Neural cell (in vitro differentiated cells): Measurements from ENCODE around the gene TECRL. TPM values are rescaled to one million over a fixed set of nuclear protein-coding genes. Genes with fewer than 3 reads are reported as not detected.

Source experiments
- H2AFZ ChIP-seq: fragments of 200-600, 300-800 bp; sonication (generic), shearing (Covaris generic); 2 replicates; pipeline ENCODE4 v1.6.0; 2014; ENCODE audit warnings: low read depth, mild to moderate bottlenecking, antibody characterized with exemption, low read length, moderate library complexity
- H3F3A ChIP-seq: fragments of 200-600 bp; shearing (Covaris generic); 2 replicates; pipeline ENCODE4 v1.6.1; 2016; ENCODE audit warnings: mild to moderate bottlenecking, moderate library complexity, mixed read lengths, antibody characterized with exemption, low read length; ENCODE audit not compliant: insufficient read depth, poor library complexity, severe bottlenecking
- H3K27ac ChIP-seq: fragments of 200-600, 300-800 bp; sonication (generic), shearing (Covaris generic); 2 replicates; pipeline ENCODE4 v1.5.1; 2014; ENCODE audit warnings: mild to moderate bottlenecking, low read length, moderate library complexity
- H3K27me3 ChIP-seq: fragments of 300-800, 200-600 bp; sonication (generic), shearing (Covaris generic); 2 replicates; pipeline ENCODE4 v1.6.0; 2014; ENCODE audit warnings: mild to moderate bottlenecking, low read depth, low read length, moderate library complexity; ENCODE audit not compliant: insufficient read depth
- H3K36me3 ChIP-seq: fragments of 300-800, 200-600 bp; sonication (generic), shearing (Covaris generic); 2 replicates; pipeline ENCODE4 v1.5.1; 2014; ENCODE audit warnings: mild to moderate bottlenecking, antibody characterized with exemption, low read length, moderate library complexity; ENCODE audit not compliant: insufficient read depth
- H3K4me2 ChIP-seq: fragments of 300-800, 200-600 bp; sonication (generic), shearing (Covaris generic); 2 replicates; pipeline ENCODE4 v1.6.0; 2014; ENCODE audit warnings: mild to moderate bottlenecking, low read length
- H3K4me3 ChIP-seq: fragments of 300-800, 200-600 bp; sonication (generic), shearing (Covaris generic); 2 replicates; pipeline ENCODE4 v1.5.1; 2014; ENCODE audit warnings: mild to moderate bottlenecking, low read length, moderate library complexity
- H3K79me2 ChIP-seq: fragments of 200-600 bp; shearing (Covaris generic); replicated peaks from 2 replicates; pipeline ENCODE4 v1.6.0; 2014; ENCODE audit warnings: mild to moderate bottlenecking, low read length, moderate library complexity; ENCODE audit not compliant: insufficient read depth
- H3K9ac ChIP-seq: fragments of 300-800, 200-600 bp; sonication (generic), shearing (Covaris generic); 2 replicates; pipeline ENCODE4 v1.6.1; 2016; ENCODE audit warnings: mild to moderate bottlenecking, low read length, mixed read lengths
- H3K9me2 ChIP-seq: fragments of 200-600 bp; shearing (Covaris generic); 2 replicates; pipeline ENCODE4 v1.6.1; 2016; ENCODE audit warnings: mild to moderate bottlenecking, low read length, mixed read lengths; ENCODE audit not compliant: insufficient read depth
- H3K9me3 ChIP-seq: fragments of 200-600, 300-800 bp; sonication (generic), shearing (Covaris generic); 2 replicates; pipeline ENCODE4 v1.6.1; 2016; ENCODE audit warnings: mild to moderate bottlenecking, mixed run types, low read length, moderate library complexity, mixed read lengths
- H4K20me1 ChIP-seq: fragments of 200-600 bp; shearing (Covaris generic); 2 replicates; pipeline ENCODE4 v1.6.1; 2016; ENCODE audit warnings: mild to moderate bottlenecking, mixed run types; ENCODE audit not compliant: insufficient read depth
- CTCF ChIP-seq: fragments of 450-650 bp; IDR thresholded peaks from 2 replicates; pipeline ENCODE4 v1.5.1; 2014; ENCODE audit warnings: antibody characterized with exemption, mild to moderate bottlenecking, moderate library complexity; ENCODE audit not compliant: poor library complexity, severe bottlenecking
- EP300 ChIP-seq: fragments of 450-650 bp; conservative IDR thresholded peaks from 2 replicates; pipeline ENCODE4 v1.6.1; 2014; ENCODE audit warnings: antibody characterized with exemption, mild to moderate bottlenecking, moderate library complexity; ENCODE audit not compliant: poor library complexity, severe bottlenecking
- EZH2 ChIP-seq: fragments of 200-600, 300-800 bp; shearing (Covaris generic), sonication (generic); IDR thresholded peaks from 2 replicates; pipeline ENCODE4 v1.6.1; 2014; ENCODE audit warnings: antibody characterized with exemption, low read length, borderline replicate concordance, mild to moderate bottlenecking; ENCODE audit not compliant: insufficient read depth, poor library complexity, severe bottlenecking
- MXI1 ChIP-seq: fragments of 450-650 bp; conservative IDR thresholded peaks from 2 replicates; pipeline ENCODE4 v1.6.1; 2014; ENCODE audit warnings: antibody characterized with exemption, mild to moderate bottlenecking; ENCODE audit not compliant: poor library complexity, severe bottlenecking
- POLR2AphosphoS5 ChIP-seq: IDR thresholded peaks from 2 replicates; pipeline ENCODE4 v1.6.1; 2012
- RAD21 ChIP-seq: fragments of 450-650 bp; conservative IDR thresholded peaks from 2 replicates; pipeline ENCODE4 v1.6.1; 2014; ENCODE audit warnings: antibody characterized with exemption, mild to moderate bottlenecking, moderate library complexity
- REST ChIP-seq: IDR thresholded peaks from 2 replicates; pipeline ENCODE4 v1.6.1; 2012; ENCODE audit warnings: borderline replicate concordance
- SMC3 ChIP-seq: fragments of 450-650 bp; conservative IDR thresholded peaks from 2 replicates; pipeline ENCODE4 v1.6.1; 2014; ENCODE audit warnings: antibody characterized with exemption, mild to moderate bottlenecking, moderate library complexity; ENCODE audit not compliant: poor library complexity
- TAF1 ChIP-seq: IDR thresholded peaks from 2 replicates; pipeline ENCODE4 v1.6.1; 2012; ENCODE audit warnings: low read depth
- polyA plus RNA-seq: library from polyadenylated mRNA; depleted of rRNA; stranded (reverse); fragments of >200 nt; gene quantifications from 2 replicates; pipeline ENCODE4 v1.2.3, GENCODE V29; 2014

Gene TECRL
- polyA plus RNA-seq, 1 donor from 2014 or later: not detected

- H3K9me3 ChIP-seq: no peaks in the 10 kb centered on the region
- no peak overlapping the region for H3K4me2 ChIP-seq
- no peaks in the 10 kb centered on the region for H3K27me3 ChIP-seq
- no peaks in the 10 kb centered on the region for H4K20me1 ChIP-seq
- H3K4me3 ChIP-seq: no peak overlapping the region
- no peaks in the 10 kb centered on the region for H3F3A ChIP-seq
- H3K36me3 ChIP-seq: no peaks in the 10 kb centered on the region
- H3K79me2 ChIP-seq: no peaks in the 10 kb centered on the region
- no peak overlapping the region for H3K27ac ChIP-seq
- no peak overlapping the region for H3K9ac ChIP-seq
- no peak overlapping the region for H2AFZ ChIP-seq
- no peaks in the 10 kb centered on the region for H3K9me2 ChIP-seq
- TF ChIP-seq EP300: no peak
- no peak for TF ChIP-seq CTCF
- TF ChIP-seq RAD21: no peak
- TF ChIP-seq POLR2AphosphoS5: no peak
- TF ChIP-seq MXI1: no peak
- no peak for TF ChIP-seq REST
- TF ChIP-seq TAF1: no peak
- no peak for TF ChIP-seq EZH2
- no peak for TF ChIP-seq SMC3
Observed at GRCh38 chr4:64407000-64407399, 2.2 kb downstream of the TECRL start.

- H2AFZ ChIP-seq: no peak overlapping the region
Observed at GRCh38 chr4:64405761-64406160, 3.5 kb downstream of the TECRL start.

More at GRCh38 chr4:64405761-64406160, 3.5 kb downstream of the TECRL start:
- Histone ChIP-seq H3K27me3 (no peaks in the 10 kb centered on the region), H3F3A (no peaks in the 10 kb centered on the region), H4K20me1 (no peaks in the 10 kb centered on the region), H3K9ac (no peak overlapping the region), H3K9me3 (no peaks in the 10 kb centered on the region), H3K4me3 (no peak overlapping the region), H3K36me3 (no peaks in the 10 kb centered on the region), H3K9me2 (no peaks in the 10 kb centered on the region), H3K79me2 (no peaks in the 10 kb centered on the region), H3K27ac (no peak overlapping the region), H3K4me2 (no peak overlapping the region)
- no peak for TF ChIP-seq MXI1
- TF ChIP-seq CTCF: no peak
- TF ChIP-seq REST: no peak
- TF ChIP-seq SMC3: no peak
- TF ChIP-seq EZH2: no peak
- TF ChIP-seq EP300: no peak
